ENCODE results near the gene COP1. TPM values are rescaled to one million over a fixed set of nuclear protein-coding genes. Genes with fewer than 3 reads are reported as not detected.

COP1 gene
- total and polyA plus RNA-seq, 2 of the 8 experiments (the other 6 are each of a cell fraction or from before 2014, with no cell fraction given): 26.2 to 44.9 TPM

DNA sequence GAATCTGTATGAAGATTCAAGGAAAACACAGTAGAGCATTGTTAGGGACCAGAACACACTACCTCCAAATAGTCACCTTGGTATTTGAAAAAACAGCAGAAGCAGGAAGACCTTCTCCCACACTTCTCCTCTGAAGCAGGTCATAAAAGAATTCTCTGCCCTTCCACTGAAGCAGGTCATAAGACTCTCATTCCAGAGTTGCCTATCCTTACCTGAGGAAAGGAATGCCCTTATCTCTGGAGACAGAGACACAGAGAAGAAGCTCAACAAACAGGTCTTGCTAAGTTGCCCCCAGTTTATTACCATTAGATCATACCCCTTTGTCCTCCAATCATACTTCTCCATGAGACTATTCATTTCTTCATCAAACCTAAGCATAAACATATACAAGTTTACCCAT is 237.9 kb downstream of the COP1 start (continued):
- TF ChIP-seq CHD7 (IDR thresholded peaks at IDR 0.05; ENCODE audit: insufficient replicate concordance, low read length): no peak
- TF ChIP-seq SP2 (IDR thresholded peaks at IDR 0.05; ENCODE audit: low read length): no peak
- TF ChIP-seq SUZ12 (IDR thresholded peaks at IDR 0.05; ENCODE audit: low read length): no peak
- TF ChIP-seq FOSL1 (IDR thresholded peaks at IDR 0.05; ENCODE audit: insufficient read depth, low read depth, low read length): no peak
- TF ChIP-seq BACH1 (IDR thresholded peaks at IDR 0.05; ENCODE audit: low read length): no peak
- TF ChIP-seq POU5F1 (IDR thresholded peaks at IDR 0.05; ENCODE audit: low read depth, low read length): no peak
- TF ChIP-seq TCF12 (IDR thresholded peaks at IDR 0.05; ENCODE audit: low read depth, low read length): no peak
- no peak for TF ChIP-seq EGR1 (IDR thresholded peaks at IDR 0.05; ENCODE audit: borderline replicate concordance, low read depth, low read length)
- no peak for TF ChIP-seq TAF1 (IDR thresholded peaks at IDR 0.05; ENCODE audit: low read depth, low read length)
- TF ChIP-seq CREB1 (IDR thresholded peaks at IDR 0.05): no peak
- TF ChIP-seq POLR2AphosphoS5 (IDR thresholded peaks at IDR 0.05; ENCODE audit: low read depth, low read length): no peak
- TF ChIP-seq, protein P1, sequence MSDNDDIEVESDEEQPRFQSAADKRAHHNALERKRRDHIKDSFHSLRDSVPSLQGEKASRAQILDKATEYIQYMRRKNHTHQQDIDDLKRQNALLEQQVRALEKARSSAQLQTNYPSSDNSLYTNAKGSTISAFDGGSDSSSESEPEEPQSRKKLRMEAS (IDR thresholded peaks at IDR 0.05): no peak
- no peak for TF ChIP-seq SP1 (IDR thresholded peaks at IDR 0.05; ENCODE audit: low read depth, low read length)
- TF ChIP-seq KDM1A (IDR thresholded peaks at IDR 0.05; ENCODE audit: borderline replicate concordance, low read length): no peak
